Astrocyte (in vitro differentiated cells and primary cell): ENCODE data around the gene XAF1.

ENCODE experiments used
- EZH2 ChIP-seq: IDR thresholded peaks from 2 replicates; pipeline ENCODE4 v1.6.1; 2012; ENCODE audit warnings: mild to moderate bottlenecking, low read length, inconsistent platforms; ENCODE audit not compliant: insufficient read depth
- TF ChIP-seq, protein P1 (sequence below): IDR thresholded peaks from 2 replicates; pipeline ENCODE4 v1.5.1; 2011; ENCODE audit warnings: low read depth, mild to moderate bottlenecking, inconsistent platforms, low read length, moderate library complexity; ENCODE audit not compliant: insufficient read depth

- TF ChIP-seq, protein P1, sequence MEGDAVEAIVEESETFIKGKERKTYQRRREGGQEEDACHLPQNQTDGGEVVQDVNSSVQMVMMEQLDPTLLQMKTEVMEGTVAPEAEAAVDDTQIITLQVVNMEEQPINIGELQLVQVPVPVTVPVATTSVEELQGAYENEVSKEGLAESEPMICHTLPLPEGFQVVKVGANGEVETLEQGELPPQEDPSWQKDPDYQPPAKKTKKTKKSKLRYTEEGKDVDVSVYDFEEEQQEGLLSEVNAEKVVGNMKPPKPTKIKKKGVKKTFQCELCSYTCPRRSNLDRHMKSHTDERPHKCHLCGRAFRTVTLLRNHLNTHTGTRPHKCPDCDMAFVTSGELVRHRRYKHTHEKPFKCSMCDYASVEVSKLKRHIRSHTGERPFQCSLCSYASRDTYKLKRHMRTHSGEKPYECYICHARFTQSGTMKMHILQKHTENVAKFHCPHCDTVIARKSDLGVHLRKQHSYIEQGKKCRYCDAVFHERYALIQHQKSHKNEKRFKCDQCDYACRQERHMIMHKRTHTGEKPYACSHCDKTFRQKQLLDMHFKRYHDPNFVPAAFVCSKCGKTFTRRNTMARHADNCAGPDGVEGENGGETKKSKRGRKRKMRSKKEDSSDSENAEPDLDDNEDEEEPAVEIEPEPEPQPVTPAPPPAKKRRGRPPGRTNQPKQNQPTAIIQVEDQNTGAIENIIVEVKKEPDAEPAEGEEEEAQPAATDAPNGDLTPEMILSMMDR, result no peak
- no peak for TF ChIP-seq EZH2
Observed at GRCh38 chr17:6780886-6781285, 25.0 kb downstream of the XAF1 start.
